ENCODE data around the gene NCOA7. TPM values are rescaled to one million over a fixed set of nuclear protein-coding genes. Genes with fewer than 3 reads are reported as not detected.

Gene NCOA7
- total and polyA plus RNA-seq, 2 of the 8 experiments (the other 6 are each of a cell fraction or from before 2014, with no cell fraction given): 2.6 to 10.7 TPM

DNA sequence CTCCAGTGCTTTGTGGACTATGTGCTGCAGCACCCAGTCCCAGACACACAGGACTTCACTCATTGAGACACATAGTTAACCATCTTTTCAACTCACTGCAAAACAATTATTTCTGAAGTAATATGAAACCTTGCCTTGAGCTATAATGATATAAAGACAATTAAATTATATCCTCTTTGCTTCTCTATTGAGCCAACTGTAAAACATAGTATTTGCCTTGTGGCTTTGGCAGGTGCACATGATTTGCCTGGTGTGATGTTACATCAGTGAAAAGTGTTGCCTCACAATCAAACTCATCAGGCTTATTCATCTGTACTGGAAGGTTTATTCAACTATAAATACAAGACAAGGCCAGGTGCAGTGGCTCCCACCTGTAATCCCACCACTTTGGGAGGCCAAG, 80.6 kb downstream of the NCOA7 start (continued):
- TF ChIP-seq, protein P1, sequence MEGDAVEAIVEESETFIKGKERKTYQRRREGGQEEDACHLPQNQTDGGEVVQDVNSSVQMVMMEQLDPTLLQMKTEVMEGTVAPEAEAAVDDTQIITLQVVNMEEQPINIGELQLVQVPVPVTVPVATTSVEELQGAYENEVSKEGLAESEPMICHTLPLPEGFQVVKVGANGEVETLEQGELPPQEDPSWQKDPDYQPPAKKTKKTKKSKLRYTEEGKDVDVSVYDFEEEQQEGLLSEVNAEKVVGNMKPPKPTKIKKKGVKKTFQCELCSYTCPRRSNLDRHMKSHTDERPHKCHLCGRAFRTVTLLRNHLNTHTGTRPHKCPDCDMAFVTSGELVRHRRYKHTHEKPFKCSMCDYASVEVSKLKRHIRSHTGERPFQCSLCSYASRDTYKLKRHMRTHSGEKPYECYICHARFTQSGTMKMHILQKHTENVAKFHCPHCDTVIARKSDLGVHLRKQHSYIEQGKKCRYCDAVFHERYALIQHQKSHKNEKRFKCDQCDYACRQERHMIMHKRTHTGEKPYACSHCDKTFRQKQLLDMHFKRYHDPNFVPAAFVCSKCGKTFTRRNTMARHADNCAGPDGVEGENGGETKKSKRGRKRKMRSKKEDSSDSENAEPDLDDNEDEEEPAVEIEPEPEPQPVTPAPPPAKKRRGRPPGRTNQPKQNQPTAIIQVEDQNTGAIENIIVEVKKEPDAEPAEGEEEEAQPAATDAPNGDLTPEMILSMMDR (IDR thresholded peaks at IDR 0.05; ENCODE audit: control extremely low read depth in 1 of 3, insufficient read depth in 1 of 3, low read depth in 1 of 3, low read length in 3 of 3): no peak
